Psoas muscle (tissue), 8 donors: ENCODE measurements around the gene KRTAP10-7. TPM values are rescaled to one million over a fixed set of nuclear protein-coding genes. Genes with fewer than 3 reads are reported as not detected.

ENCODE experiments used
- ATAC-seq, 4 donors: fragments of 200-7000 bp; cut with Tn5 transposase; one replicate each; pipeline ENCODE4 v1.9.1; 2020; ENCODE audit warnings: moderate library complexity in 3 of 4, mild to moderate bottlenecking in 2 of 4
- DNase-seq, 2 donors: peaks; one replicate each; pipeline ENCODE4 v3.0.0-alpha.2; 2020
- H3K27ac ChIP-seq: fragments of 200-600 bp; one replicate; pipeline ENCODE4 v1.8.0; 2022
- H3K27me3 ChIP-seq, 3 donors: fragments of 200-600 bp in 1 of 3; one replicate each; pipeline versions ENCODE4 v1.6.1 to v1.8.0; 2013 to 2022; ENCODE audit warnings: low read length in 2 of 3, mild to moderate bottlenecking in 2 of 3, moderate library complexity in 1 of 3; ENCODE audit not compliant: insufficient read depth in 3 of 3
- H3K36me3 ChIP-seq, 2 donors: fragments of 200-600 bp in 1 of 2; one replicate each; pipeline versions ENCODE4 v1.6.1 to v1.8.0; 2013 to 2022; ENCODE audit warnings: low read depth in 1 of 2, mild to moderate bottlenecking in 1 of 2, moderate library complexity in 1 of 2; ENCODE audit not compliant: insufficient read depth in 1 of 2
- H3K4me1 ChIP-seq: fragments of 200-600 bp; one replicate; pipeline ENCODE4 v1.8.0; 2022
- H3K4me3 ChIP-seq: fragments of 200-600 bp; one replicate; pipeline ENCODE4 v1.8.0; 2022; ENCODE audit warnings: mild to moderate bottlenecking
- H3K9me3 ChIP-seq: fragments of 200-600 bp; one replicate; pipeline ENCODE4 v1.8.0; 2022
- WGBS, 3 donors: extraction: QIAGEN DNeasy Blood & Tissue Kit; methylation state at CpG; one replicate each; pipeline versions ENCODE4 v1.1.6 to v1.1.7; 2013; 5-methylcytosine and 5-hydroxymethylcytosine counted together
- intact Hi-C, 2 donors: fragments of 100-400 bp; cut with DNase I; formaldehyde crosslinking; loops; one replicate each; pipeline versions ENCODE4 v1.11.0 to v1.14.2; 2022
- polyA plus RNA-seq, 3 donors: library from polyadenylated mRNA; stranded (reverse); fragments of 200-250 nt; gene quantifications; one replicate each; pipeline ENCODE4 v1.2.3, GENCODE V29; 2013
- total RNA-seq, 4 donors: library from RNA; stranded (reverse); fragmentation: NEBNext Ultra II Directional in 2 of 4; extraction: Animal tissue kit (Norgen Biotek cat#: 25700) in 2 of 4; gene quantifications; one replicate each; pipeline versions ENCODE4 v1.2.1 to v1.2.4, GENCODE V29; 2021 to 2023
- TF ChIP-seq, protein P1 (sequence below): fragments of 200-600 bp; IDR thresholded peaks from one replicate; pipeline ENCODE4 v1.8.0; 2022; ENCODE audit warnings: antibody characterized with exemption
- donor health status: healthy with polysubstance abuse.
- donor health status: DM: no; HTN: no; CAD: no; lungs with moderate emphysema.
- donor health status: Bipolar disorder and iron deficiency.
- donor health status: healthy.
- donor health status: DM: yes; HTN: yes; CAD: no.
- donor health status: DM: no; HTN: no; CAD: no.
- donor health status: DM: no; HTN: no; CAD: no.
- donor health status: DM: yes; HTN: yes; CAD: no.

KRTAP10-7 gene
- total and polyA plus RNA-seq, 7 donors = not detected

DNA sequence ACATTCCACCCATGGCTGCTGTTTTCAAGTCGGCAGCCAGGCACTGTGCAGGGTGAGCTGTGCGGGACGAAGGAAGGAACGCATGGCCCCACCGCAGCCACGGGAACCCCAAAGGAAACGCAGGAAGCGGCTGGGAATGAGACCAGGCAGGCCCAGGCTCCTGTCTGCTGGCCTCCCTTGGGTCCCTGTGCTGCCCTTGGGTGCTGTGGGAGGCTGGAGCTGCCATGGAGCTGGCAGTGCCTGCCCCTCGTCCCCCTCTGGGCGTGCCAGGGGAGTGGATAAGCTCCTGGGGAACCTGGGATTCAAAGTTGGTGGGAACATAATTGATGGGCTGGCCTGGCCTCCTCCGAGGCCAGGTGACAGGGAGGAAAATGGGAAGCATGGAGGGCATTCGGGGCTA lies 32.1 kb upstream of the KRTAP10-7 start:
- intact Hi-C loops = no loop called here
- Histone ChIP-seq H3K36me3 (no peaks in the 10 kb centered on the region), H3K27ac (no peak overlapping the region), H3K27me3 (peaks cover 0 to 33% (median 13%) of the 10 kb centered on the region in 3 donors), H3K4me1 (no peaks in the 10 kb centered on the region), H3K4me3 (no peak overlapping the region), H3K9me3 (peaks cover 6% of the 10 kb centered on the region)
- TF ChIP-seq, protein P1, sequence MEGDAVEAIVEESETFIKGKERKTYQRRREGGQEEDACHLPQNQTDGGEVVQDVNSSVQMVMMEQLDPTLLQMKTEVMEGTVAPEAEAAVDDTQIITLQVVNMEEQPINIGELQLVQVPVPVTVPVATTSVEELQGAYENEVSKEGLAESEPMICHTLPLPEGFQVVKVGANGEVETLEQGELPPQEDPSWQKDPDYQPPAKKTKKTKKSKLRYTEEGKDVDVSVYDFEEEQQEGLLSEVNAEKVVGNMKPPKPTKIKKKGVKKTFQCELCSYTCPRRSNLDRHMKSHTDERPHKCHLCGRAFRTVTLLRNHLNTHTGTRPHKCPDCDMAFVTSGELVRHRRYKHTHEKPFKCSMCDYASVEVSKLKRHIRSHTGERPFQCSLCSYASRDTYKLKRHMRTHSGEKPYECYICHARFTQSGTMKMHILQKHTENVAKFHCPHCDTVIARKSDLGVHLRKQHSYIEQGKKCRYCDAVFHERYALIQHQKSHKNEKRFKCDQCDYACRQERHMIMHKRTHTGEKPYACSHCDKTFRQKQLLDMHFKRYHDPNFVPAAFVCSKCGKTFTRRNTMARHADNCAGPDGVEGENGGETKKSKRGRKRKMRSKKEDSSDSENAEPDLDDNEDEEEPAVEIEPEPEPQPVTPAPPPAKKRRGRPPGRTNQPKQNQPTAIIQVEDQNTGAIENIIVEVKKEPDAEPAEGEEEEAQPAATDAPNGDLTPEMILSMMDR = no peak
- 45 to 62% (median 53%) methylated on average over 12 of the region's 12 CpGs for WGBS, 3 donors
- no peak for ATAC-seq
- DNase-seq = no peak

GRCh38 chr21:44568667-44569556 lies 31.5 kb upstream of the KRTAP10-7 start:
- H3K27me3 ChIP-seq = peaks cover 0 to 33% (median 16%) of the 10 kb centered on the region in 3 donors
- no peak overlapping the region for H3K4me3 ChIP-seq
- intact Hi-C loops = no loop called here
- ATAC-seq (no peak), DNase-seq (no peak)
- no peaks in the 10 kb centered on the region for H3K36me3 ChIP-seq
- TF ChIP-seq, protein P1 = no peak
- H3K27ac ChIP-seq = no peak overlapping the region
- 36 to 37% (median 37%) methylated on average over 27 of the region's 27 CpGs for WGBS, 3 donors
- no peaks in the 10 kb centered on the region for H3K4me1 ChIP-seq
- peaks cover 5% of the 10 kb centered on the region for H3K9me3 ChIP-seq

GRCh38 chr21:44569861-44570517 lies 30.4 kb upstream of the KRTAP10-7 start:
- intact Hi-C loops = no loop called here
- Histone ChIP-seq H3K36me3 (no peaks in the 10 kb centered on the region), H3K27ac (no peak overlapping the region), H3K9me3 (peaks cover 5% of the 10 kb centered on the region), H3K27me3 (peaks cover 0 to 41% (median 16%) of the 10 kb centered on the region in 3 donors), H3K4me1 (no peaks in the 10 kb centered on the region), H3K4me3 (no peak overlapping the region)
- DNase-seq = no peak
- TF ChIP-seq, protein P1 = no peak
- 85 to 91% (median 86%) methylated on average over 12 of the region's 12 CpGs for WGBS, 3 donors
- ATAC-seq = no peak

DNA sequence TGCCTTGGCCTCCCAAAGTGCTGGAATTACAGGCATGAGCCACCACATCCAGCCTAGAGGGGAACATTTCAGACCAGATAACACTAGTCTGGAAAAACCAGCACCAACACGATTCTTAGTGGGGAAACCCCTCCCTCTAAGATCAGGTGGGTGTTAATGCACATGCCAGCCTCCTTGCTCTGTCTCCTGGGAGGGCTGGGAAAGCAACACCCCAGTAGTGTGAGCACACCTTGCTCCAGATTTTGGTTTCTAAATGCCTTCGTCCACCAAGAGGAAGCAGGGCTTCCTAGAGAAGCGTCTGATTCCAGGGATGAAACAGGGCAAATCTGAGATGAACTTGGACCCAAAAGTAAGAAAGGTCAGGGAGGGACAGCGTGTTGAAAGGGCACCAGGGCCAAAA lies 29.1 kb upstream of the KRTAP10-7 start:
- WGBS, 3 donors = 68 to 84% (median 79%) methylated on average over 4 of the region's 4 CpGs
- peaks cover 5% of the 10 kb centered on the region for H3K9me3 ChIP-seq
- H3K27ac ChIP-seq = no peak overlapping the region
- no peaks in the 10 kb centered on the region for H3K4me1 ChIP-seq
- DNase-seq = no peak
- H3K36me3 ChIP-seq = no peaks in the 10 kb centered on the region
- peaks cover 0 to 50% (median 16%) of the 10 kb centered on the region in 3 donors for H3K27me3 ChIP-seq
- TF ChIP-seq, protein P1 = no peak
- H3K4me3 ChIP-seq = no peak overlapping the region
- ATAC-seq = no peak
- intact Hi-C loops = no loop called here
